ENCODE data around the gene TOP1.

- TF ChIP-seq EZH2 (IDR thresholded peaks at IDR 0.05; ENCODE audit: borderline replicate concordance, low read depth, low read length, severe bottlenecking) = no peak
- no peak for TF ChIP-seq CTCF (IDR thresholded peaks at IDR 0.05; ENCODE audit: borderline replicate concordance, extremely low read depth, low read length, poor library complexity, severe bottlenecking)
Measured at GRCh38 chr20:41094353-41095055, 65.9 kb downstream of the TOP1 start.
